ENCODE measurements around the gene RNF212B. TPM values are rescaled to one million over a fixed set of nuclear protein-coding genes. Genes with fewer than 3 reads are reported as not detected.

Gene RNF212B
- total and polyA plus RNA-seq, 7 donors = not detected

DNA sequence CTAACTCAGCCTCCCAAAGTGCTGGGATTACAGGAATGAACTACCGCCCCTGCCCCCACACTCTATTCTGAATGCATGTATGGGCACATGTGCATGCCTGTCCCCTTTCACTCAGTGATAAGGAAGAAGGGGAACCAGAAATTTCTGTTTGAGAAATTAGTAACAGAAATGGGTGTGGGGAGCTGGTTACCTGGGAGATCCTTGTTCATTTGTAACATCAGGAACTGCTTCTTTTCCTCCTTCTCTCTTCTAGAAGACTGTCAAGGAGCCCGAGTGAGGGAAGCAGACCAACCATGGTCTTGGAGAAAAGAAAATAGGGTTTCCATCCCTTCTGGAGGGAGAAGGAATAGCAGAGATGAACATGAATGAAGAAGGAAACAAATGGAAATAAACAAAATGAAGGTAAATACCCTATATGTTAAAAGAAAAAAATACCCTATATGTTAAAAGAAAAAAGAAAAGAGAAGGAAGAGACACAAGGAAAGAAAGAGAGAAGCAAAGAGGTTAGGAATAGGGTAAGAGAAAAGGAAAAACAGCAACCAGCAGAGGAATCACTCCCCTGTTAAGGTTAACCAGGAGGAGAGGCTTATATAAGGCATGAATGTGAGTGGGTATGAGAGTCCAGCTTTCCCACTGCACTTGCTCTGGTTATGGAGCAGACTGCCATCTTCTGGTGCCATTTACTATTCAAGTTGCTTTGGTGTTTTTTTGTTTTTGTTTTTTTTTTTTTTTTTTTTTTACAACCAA lies 61.6 kb downstream of the RNF212B start:
- Histone ChIP-seq H3K27ac (peak overlapping the region; percentile 93), H3K4me3 (peak overlapping the region; percentile 78), H3K9me3 (no peaks in the 10 kb centered on the region), H3K27me3 (ENCODE audit: insufficient read depth in 3 of 3, low read length in 2 of 3) (no peaks in the 10 kb centered on the region), H3K36me3 (ENCODE audit: insufficient read depth in 1 of 2, low read depth in 1 of 2) (peaks cover 8 to 43% of the 10 kb centered on the region in 2 donors), H3K4me1 (peaks cover 28% of the 10 kb centered on the region)
- intact Hi-C loops (cut with DNase I) = loop anchor here (5.0 to 10.0 kb wide), 2 partner anchors 37 to 175 kb away; no protein-coding TSS in a partner anchor
- ATAC-seq (no peak), DNase-seq (no peak)
- WGBS, 3 donors = 89 to 96% (median 92%) methylated on average over 2 of the region's 2 CpGs
- TF ChIP-seq, protein P1, sequence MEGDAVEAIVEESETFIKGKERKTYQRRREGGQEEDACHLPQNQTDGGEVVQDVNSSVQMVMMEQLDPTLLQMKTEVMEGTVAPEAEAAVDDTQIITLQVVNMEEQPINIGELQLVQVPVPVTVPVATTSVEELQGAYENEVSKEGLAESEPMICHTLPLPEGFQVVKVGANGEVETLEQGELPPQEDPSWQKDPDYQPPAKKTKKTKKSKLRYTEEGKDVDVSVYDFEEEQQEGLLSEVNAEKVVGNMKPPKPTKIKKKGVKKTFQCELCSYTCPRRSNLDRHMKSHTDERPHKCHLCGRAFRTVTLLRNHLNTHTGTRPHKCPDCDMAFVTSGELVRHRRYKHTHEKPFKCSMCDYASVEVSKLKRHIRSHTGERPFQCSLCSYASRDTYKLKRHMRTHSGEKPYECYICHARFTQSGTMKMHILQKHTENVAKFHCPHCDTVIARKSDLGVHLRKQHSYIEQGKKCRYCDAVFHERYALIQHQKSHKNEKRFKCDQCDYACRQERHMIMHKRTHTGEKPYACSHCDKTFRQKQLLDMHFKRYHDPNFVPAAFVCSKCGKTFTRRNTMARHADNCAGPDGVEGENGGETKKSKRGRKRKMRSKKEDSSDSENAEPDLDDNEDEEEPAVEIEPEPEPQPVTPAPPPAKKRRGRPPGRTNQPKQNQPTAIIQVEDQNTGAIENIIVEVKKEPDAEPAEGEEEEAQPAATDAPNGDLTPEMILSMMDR (IDR thresholded peaks at IDR 0.05) = peak; percentile 16

DNA sequence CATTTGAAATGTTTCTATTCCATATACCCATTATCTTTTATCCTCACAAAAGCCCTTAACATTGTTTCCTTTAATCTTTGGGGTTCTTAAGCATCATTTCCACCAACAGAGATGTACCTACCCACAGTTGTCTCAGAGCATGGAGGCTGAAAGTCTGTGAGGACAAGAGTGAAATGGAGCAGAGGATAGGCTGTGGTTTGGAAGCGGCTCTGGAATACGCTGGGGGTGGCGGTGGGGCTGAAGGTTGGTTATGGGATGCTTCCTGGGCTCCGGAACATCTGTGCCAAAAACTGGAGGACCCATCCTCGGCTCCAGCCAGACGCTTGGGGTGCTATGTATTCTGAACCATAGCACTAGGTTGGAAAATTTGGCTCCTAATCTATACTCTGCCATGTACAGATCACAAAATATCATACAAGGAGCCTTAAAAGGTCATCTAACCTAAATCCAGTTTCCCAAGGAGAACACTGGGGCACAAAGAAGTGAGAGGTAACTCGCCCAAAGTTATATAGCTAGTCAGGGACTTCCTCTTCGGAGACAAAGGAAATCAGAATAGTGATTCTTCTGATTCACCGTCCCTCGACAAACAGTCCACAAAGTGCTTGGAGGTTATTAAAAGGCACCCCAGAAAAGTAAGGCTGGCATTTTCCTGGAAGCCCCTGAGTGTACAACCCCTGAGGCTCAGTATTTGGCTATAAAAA lies 62.4 kb downstream of the RNF212B start:
- intact Hi-C loops (cut with DNase I) = loop anchor here (5.0 to 10.0 kb wide), 2 partner anchors 38 to 175 kb away; no protein-coding TSS in a partner anchor
- Histone ChIP-seq H3K36me3 (ENCODE audit: insufficient read depth in 1 of 2, low read depth in 1 of 2) (peaks cover 8 to 43% of the 10 kb centered on the region in 2 donors), H3K4me3 (peak overlapping the region; percentile 78), H3K9me3 (no peaks in the 10 kb centered on the region), H3K27ac (peak overlapping the region; percentile 93), H3K27me3 (ENCODE audit: insufficient read depth in 3 of 3, low read length in 2 of 3) (no peaks in the 10 kb centered on the region), H3K4me1 (peaks cover 27% of the 10 kb centered on the region)
- 60 to 66% (median 61%) methylated on average over 10 of the region's 10 CpGs for WGBS, 3 donors
- DNase-seq = no peak
- ATAC-seq = no peak
- TF ChIP-seq, protein P1 (IDR thresholded peaks at IDR 0.05) = no peak

DNA sequence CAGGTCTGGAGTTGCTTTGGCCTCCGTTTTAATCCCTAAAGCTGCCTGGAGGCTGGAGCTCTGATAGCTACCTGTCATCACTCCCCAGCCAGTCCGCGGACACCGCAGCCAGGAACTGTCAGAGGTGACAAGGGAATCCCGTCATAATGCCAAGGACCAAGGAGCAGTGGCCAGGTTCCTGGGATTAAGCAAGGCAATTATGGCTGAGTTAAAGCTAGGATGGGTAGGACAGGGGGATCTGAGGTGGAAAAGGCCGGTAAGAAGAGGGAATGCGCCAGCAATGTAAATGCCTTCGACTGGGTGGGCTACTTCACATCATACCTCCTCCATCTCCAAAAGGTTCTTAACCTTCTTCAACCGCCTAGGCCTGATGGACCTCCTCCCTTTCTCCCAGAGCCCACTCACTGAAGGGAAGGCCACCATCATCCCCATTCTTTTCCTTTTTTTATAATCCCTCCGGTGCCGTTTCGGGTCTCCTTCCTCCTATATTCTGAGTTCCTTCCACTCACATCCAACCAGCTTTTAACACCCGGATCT lies 63.0 kb downstream of the RNF212B start:
- H3K27ac ChIP-seq = peak overlapping the region; percentile 93
- TF ChIP-seq, protein P1 (IDR thresholded peaks at IDR 0.05) = no peak
- H3K27me3 ChIP-seq (ENCODE audit: insufficient read depth in 3 of 3, low read length in 2 of 3) = no peaks in the 10 kb centered on the region
- peaks cover 8 to 37% of the 10 kb centered on the region in 2 donors for H3K36me3 ChIP-seq (ENCODE audit: insufficient read depth in 1 of 2, low read depth in 1 of 2)
- 1 to 3% (median 2%) methylated on average over 13 of the region's 13 CpGs for WGBS, 3 donors
- intact Hi-C loops (cut with DNase I) = no loop called here
- H3K4me1 ChIP-seq = peaks cover 25% of the 10 kb centered on the region
- no peaks in the 10 kb centered on the region for H3K9me3 ChIP-seq
- ATAC-seq = peak; percentile 42 to 60 (median 46)
- DNase-seq = peak; percentile 61 to 82
- peak overlapping the region; percentile 78 for H3K4me3 ChIP-seq

DNA sequence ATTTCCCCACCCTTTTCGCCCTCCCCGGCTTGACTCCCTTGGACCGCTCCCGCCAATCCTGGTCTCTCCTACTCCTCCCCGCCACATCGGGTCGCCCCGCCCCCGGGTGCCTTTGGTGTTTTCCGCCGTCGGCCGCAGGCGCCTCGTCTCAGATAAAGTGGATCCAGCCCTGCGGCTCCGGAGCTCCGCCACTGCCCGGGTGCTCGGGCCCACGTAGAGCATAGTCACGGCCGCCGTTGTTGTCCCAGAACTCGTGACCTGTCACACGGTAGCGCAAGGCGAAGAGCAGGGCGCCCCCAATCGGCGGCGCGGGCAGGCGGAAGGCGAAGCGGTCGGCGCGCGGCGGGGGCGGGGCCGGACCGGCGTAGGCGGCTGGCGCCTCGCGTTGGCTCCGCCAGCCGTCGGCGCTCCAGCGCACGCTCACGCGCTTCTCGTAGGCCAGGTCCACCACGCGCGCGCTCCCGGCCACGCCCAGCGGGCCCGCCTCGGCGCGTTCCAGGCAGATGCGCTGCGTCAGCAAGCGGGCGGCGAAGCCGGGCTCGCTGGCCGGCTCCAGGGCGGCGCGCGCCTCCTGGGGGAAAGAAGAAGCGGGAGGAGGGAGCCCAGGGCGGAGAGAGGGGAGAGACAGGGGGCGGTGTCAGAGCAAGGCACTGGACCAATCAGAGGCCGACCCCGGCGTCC lies 63.7 kb downstream of the RNF212B start:
- ATAC-seq (peak; percentile 83 to 87 (median 84)), DNase-seq (peak; percentile 99)
- Histone ChIP-seq H3K9me3 (no peaks in the 10 kb centered on the region), H3K4me1 (peaks cover 31% of the 10 kb centered on the region), H3K36me3 (ENCODE audit: insufficient read depth in 1 of 2, low read depth in 1 of 2) (peaks cover 8 to 30% of the 10 kb centered on the region in 2 donors), H3K27me3 (ENCODE audit: insufficient read depth in 3 of 3, low read length in 2 of 3) (no peaks in the 10 kb centered on the region), H3K27ac (peak overlapping the region; percentile 93), H3K4me3 (peak overlapping the region; percentile 78)
- TF ChIP-seq, protein P1 (IDR thresholded peaks at IDR 0.05) = peak; percentile 80
- intact Hi-C loops (cut with DNase I) = no loop called here
- 0% methylated on average over 41 to 79 of the region's 87 CpGs for WGBS, 3 donors

Data from psoas muscle (tissue), 8 donors.